Activated effector memory CD4-positive, alpha-beta T cell treated with Interleukin-2 at 50 U/mL for 16 hours (primary cell): ENCODE data around the gene TMEM183A.
"Not testable (repeated sequence)": the region's sequence is repeated elsewhere in the genome, so short reads cannot be mapped to it uniquely, and the experiment has no call there.

ENCODE experiments used
- DNase-seq: peaks from one replicate; pipeline ENCODE4 v3.0.0-alpha.2; 2020

TMEM183A gene

GRCh38 chr1:203006948-203007871 lies at the start of gene TMEM183A:
TSS of gene TMEM183A (plus strand) at chr1:203007374. CDS start at chr1:203007466, 92 bp downstream.
- peak; percentile 87 for DNase-seq

GRCh38 chr1:202957733-202958543 lies 49.2 kb upstream of the TMEM183A start, which contains the start of gene ADIPOR1:
TSS of gene ADIPOR1 (minus strand) at chr1:202958312. CDS start at chr1:202951070, 7,242 bp downstream.
- DNase-seq = peak; percentile 96

DNA sequence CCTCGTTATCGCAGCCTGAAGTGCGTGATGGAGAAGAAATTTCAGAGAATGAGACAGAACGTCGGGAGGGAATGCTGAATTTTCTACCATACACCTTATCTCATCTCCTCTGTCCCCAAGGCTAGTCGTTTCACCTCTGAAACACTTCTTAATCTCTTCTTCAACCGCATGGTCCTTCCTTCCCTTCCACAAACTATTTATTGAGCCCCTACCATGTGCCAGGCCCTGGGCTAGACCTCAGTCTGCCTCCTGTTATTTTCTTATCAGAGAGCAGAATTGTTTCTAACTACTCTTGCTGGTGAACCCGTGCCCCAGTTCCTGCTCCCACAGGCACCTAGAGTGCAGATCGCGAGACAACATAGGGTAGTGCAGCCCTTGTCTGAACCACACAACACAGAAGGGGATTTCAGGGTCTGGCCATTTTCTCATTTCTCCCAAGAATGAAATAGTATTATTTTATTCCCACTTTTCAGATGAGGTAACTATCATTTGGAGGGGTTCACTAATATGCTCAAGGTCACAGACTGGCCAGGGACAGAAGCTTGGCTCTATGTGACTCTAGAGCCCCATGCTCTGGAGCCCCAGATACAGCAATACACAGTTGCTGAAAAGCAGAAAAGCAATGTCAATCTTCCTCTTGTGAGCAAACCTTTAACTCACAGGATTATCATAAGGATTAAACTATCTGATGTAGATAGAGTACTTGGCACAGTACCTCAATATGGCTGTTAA lies 48.5 kb upstream of the TMEM183A start:
- peak; percentile 9 for DNase-seq

DNA sequence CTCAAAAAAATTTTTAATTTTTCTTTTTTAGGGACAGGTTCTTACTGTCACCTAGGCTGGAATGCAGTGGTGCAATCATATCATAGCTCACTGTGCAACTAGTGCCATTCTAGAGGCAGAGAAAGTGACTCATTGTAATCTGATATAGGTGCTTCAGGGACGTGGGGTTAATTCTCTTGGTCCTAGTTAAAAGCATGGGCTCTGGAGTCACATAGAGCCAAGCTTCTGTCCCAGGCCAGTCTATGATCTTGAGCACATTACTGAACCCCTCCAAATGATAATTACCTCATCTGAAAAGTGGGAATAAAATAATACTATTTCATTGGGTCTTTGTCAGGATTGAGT lies 47.9 kb upstream of the TMEM183A start:
- DNase-seq = no peak

DNA sequence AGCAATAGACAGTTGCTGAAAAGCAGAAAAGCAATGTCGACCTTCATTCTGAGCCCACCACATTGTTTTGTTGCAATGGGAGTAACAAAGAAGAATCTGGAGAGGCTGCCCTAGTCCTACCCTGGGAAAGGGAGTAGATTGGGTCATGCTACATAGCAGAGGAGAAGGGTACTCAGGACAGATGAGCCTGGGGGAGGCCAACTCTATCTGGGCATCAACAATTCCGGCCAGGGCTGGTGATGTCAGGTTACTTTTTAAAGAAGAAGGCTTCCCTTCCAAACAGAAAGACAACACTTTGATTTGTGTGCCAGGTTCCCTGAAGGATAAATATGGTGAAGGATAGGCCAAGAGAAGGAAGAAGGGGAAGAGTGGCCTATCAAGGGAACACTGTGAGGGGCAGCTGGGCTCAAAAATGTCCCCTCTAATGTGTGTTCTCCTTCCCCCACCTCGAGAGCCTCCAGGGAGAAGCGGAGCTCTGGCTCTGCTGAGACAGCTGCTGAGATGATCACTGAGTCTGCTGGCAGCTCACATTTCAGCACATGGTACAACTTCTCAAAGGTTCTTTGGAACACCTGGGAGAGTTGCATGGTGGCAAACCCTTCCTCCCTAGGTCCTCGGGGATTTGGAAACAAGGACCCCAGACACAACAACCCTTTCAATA lies 45.8 kb upstream of the TMEM183A start:
- no peak for DNase-seq

DNA sequence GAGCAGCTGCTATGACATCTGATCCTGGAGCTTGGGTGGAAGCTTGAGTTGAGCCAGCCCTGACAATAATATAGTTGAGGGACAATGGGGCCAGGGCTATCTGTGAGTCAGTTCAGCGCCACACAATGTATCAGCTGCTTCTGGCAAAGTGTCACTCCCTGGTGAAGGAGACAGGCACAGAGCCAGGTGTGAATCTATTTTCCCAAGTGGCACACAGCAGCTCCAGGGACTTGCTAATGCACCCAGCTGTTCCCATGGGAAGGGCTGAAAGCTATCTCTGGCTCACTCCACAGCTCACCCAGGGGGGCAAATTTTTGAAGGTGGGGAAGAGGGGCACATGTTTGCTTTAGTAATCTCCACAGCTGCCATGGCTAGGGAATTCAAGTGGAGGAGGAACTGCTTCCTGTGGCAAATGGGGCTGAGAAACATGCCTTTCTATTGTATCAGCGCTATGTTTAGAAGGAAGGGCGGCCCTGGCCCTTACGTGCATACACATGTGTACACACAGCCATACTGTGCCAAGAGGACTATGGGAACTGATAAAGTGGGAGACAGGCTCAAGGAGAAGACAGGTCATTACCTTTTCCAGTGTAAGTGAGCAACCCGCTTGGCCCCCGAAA lies 42.3 kb upstream of the TMEM183A start:
- no peak for DNase-seq

DNA sequence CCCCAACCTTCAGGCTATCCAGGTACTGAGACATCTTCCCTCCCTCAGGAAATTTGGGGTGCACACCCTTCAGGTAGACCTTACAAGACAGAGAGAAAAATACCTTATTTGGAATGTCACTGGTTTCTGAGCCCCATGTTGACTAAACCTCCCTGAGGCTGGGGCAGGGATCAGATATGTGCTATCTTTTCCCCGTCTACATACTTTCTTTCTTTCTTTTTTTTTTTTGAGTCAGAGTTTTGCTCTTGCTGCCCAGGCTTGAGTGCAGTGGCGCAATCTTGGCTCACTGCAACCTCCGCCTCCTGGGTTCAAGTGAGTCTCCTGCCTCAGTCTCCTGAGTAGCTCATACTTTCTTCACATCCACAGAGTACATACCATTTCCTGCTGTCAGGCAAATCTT lies 41.8 kb upstream of the TMEM183A start:
- no peak for DNase-seq

DNA sequence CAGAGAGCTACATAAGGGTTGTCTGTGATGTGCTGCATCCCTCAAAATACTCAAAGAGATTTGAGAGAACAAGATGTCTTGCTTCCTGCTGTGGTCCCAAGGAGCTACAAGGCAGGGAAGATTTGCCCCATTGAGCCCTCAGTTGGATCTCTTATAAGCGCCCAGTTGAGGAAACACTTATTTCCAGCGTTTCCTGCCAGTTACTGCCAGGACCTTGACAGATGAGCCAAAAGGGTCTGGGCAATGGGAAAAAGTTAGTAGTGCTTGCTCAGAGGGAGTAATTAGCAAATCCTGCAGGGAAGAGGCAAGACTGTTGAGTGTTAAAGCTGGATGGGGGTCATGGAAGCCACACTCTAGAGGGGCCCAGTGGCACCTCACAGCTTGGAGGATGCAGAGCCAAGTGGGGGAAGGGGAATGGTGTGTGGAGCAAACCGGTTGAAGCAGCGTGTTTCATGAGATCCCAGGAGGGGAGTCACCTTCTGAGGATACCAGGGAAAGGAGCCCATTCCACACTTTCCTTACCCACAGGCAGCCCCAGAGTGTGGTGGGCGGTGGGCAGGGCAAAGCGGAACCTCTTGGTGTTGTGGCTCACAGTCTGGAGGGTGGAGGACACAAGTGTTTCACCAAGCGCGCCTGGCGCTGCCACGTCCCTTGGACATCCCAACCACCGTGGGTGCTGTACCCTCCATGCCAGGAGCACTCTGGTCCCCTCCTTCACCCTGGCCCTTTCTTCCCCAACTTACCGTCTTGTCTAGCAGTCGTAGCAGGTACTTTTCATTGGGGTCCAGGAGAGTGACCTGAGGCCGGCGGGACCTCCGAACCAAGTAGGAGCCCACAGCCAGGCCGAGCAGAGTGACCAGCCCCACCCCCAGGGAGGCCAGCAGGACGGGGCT lies 40.9 kb upstream of the TMEM183A start:
- no peak for DNase-seq

GRCh38 chr1:202967684-202968281 lies 39.4 kb upstream of the TMEM183A start:
- DNase-seq = no peak

- DNase-seq = no peak
Measured at GRCh38 chr1:202968351-202968750, 38.8 kb upstream of the TMEM183A start.

- DNase-seq = no peak
Measured at GRCh38 chr1:202968895-202969295, 38.3 kb upstream of the TMEM183A start.

- DNase-seq = no peak
Measured at GRCh38 chr1:202972046-202972445, 35.1 kb upstream of the TMEM183A start.

- no peak for DNase-seq
Measured at GRCh38 chr1:202974856-202975255, 32.3 kb upstream of the TMEM183A start.

DNA sequence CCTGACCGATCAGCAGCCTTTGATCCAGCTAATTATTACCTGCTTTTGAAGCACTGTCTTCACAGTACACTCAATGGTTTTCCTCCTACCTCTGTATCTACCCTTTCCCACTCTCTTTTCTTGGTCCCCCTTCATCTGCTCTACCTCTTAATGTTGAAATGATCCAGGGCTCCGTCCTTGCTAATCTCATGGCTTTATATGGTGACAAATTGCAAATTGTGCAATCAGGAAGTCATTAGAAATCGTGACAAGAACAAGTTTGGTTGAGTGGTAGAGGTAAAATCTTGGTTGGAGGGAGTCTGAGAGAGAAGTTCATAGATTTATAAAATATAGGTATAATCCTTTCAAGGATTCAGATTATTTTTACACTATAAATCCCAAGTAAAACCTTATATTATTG lies 30.5 kb upstream of the TMEM183A start:
- DNase-seq = no peak

DNA sequence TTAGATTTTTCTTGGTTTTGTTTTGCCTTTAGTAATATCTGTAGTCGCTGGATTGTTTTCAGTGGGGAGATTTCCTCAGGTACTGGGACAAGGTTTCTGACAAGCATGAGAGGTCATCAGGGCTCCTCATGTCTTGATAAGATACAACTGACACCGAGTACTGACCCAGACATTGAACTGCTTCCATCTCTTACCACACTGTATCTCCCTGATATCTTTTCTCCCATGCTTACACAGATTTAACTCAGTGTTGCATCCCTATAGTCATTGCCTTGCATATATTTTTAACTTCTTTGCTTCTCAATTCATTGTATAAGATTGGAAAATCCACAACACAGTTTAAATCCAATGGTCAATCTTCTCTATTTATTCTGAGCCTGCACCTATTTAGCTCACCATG lies 27.7 kb upstream of the TMEM183A start:
- no peak for DNase-seq

- no peak for DNase-seq
Measured at GRCh38 chr1:202981939-202982338, 25.2 kb upstream of the TMEM183A start.

DNA sequence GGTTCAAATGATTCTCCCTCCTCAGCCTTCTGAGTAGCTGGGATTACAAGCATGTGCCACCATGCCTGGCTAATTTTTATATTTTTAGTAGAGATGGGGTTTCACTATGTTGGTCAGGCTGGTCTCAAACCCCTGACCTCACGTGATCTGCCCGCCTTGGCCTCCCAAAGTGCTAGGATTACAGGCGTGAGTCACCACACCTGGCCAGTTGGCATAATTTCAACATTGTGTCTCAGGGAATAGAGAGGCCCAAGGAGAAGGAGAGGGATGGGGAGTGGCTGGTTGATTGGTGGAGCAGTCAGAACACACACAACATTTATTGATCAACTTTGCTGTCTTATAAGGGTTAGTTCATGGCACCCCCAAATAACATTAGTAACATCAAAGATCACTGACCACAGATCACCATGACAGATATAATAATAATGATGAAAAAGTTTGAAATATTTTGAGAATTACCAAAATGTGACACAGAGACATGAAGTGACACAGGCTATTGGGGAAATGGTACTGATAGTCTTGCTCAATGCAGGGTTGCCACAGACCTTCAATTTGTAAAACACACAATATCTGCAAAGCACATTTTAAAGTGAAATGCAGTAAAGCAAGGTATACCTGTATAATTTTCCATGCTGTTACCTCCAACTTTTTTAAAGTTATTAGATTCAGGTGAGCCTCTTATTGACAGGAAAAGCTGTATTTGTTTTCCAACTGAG lies 24.3 kb upstream of the TMEM183A start:
- DNase-seq = no peak

GRCh38 chr1:202986120-202986519 lies 21.1 kb upstream of the TMEM183A start:
- not testable (repeated sequence) for DNase-seq

DNA sequence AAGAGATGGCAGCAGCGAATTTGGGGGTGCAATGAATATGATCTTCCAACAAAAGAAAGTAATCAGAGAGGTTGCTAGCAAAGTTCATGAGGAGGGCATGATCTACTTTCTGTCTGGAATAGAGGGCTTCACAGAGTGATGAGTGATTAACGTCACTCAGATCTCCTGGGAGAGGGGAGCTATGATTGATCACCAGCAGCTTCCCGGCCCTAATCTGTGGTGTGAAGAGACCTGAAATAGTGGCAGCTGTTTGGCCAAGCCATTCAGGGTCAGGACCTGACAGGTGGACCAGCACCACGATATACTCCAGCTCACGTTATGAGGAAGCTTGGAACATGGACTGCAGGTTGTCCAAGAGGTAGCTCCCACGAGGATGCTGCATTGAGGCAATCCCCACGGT lies 19.9 kb upstream of the TMEM183A start:
- DNase-seq = no peak
